Ammon's horn (tissue), 1 donor: ENCODE data around the gene TRIM65.

Experiments
- DNase-seq: peaks from one replicate; pipeline ENCODE4 v3.0.0-alpha.2; 2016; ENCODE audit warnings: low spot score

TRIM65 gene

GRCh38 chr17:75917141-75917916 lies 20.6 kb upstream of the TRIM65 start:
- DNase-seq = no peak

- no peak for DNase-seq
Observed at GRCh38 chr17:75915268-75915667, 18.5 kb upstream of the TRIM65 start.

- DNase-seq = no peak
Observed at GRCh38 chr17:75914643-75915267, 18.0 kb upstream of the TRIM65 start.

- DNase-seq = no peak
Observed at GRCh38 chr17:75913537-75914210, 16.9 kb upstream of the TRIM65 start.

- no peak for DNase-seq
Observed at GRCh38 chr17:75910699-75911098, 13.9 kb upstream of the TRIM65 start.

- no peak for DNase-seq
Observed at GRCh38 chr17:75909812-75910274, 13.1 kb upstream of the TRIM65 start.

GRCh38 chr17:75909051-75909811 lies 12.5 kb upstream of the TRIM65 start:
- no peak for DNase-seq

GRCh38 chr17:75908201-75908600 lies 11.4 kb upstream of the TRIM65 start:
- DNase-seq = no peak

GRCh38 chr17:75906143-75906884 lies 9.6 kb upstream of the TRIM65 start:
- no peak for DNase-seq

GRCh38 chr17:75904749-75905521 lies 8.2 kb upstream of the TRIM65 start, which contains the start of gene MRPL38:
MRPL38 (minus strand) TSS chr17:75904884; CDS start chr17:75904875, 9 bp downstream.
- peak; percentile 87 for DNase-seq

GRCh38 chr17:75902406-75902805 lies 5.7 kb upstream of the TRIM65 start:
- DNase-seq = no peak

GRCh38 chr17:75901727-75902126 lies 5.0 kb upstream of the TRIM65 start:
- DNase-seq = no peak

GRCh38 chr17:75900691-75901533 lies 4.2 kb upstream of the TRIM65 start:
- no peak for DNase-seq

- DNase-seq = no peak
Observed at GRCh38 chr17:75899767-75900468, 3.2 kb upstream of the TRIM65 start.

- no peak for DNase-seq
Observed at GRCh38 chr17:75899353-75899752, 2.6 kb upstream of the TRIM65 start.

GRCh38 chr17:75898791-75899190 lies 2.0 kb upstream of the TRIM65 start:
- DNase-seq = no peak

GRCh38 chr17:75898065-75898464 lies 1.3 kb upstream of the TRIM65 start:
- DNase-seq = no peak

- no peak for DNase-seq
Observed at GRCh38 chr17:75897160-75898019, 639 bp upstream of the TRIM65 start.
